Measurements from ENCODE around the gene CRELD1. TPM values are rescaled to one million over a fixed set of nuclear protein-coding genes. Genes with fewer than 3 reads are reported as not detected.
A peak's percentile ranks its signal among the peaks of the same experiment; 100 is the strongest.

Gene CRELD1
- polyA plus RNA-seq, 2 donors, result 12.1 to 24.2 TPM

DNA sequence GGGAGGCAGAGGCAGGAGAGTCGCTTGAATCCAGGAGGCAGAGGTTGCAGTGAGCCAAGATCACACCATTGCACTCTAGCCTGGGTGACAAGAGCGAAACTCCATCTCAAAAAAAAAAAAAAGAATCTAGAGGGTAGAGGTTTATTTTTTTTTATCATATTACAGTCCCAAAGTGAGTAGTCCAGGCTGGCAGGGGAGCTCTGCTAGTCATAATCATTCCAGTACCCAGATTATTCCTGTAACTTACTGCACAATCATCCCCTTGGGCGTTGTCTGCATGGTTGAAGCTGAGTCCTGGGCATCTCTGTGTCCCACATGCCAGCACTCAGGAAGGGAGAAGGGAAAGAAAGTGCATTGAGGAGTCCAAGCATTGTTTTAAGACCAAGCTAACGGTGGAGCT, 8.5 kb downstream of the CRELD1 start:
- Histone ChIP-seq H3K36me3 (ENCODE audit: control insufficient read depth in 2 of 2, insufficient read depth in 2 of 2, low read length in 1 of 2) (peaks cover 0 to 29% of the 10 kb centered on the region in 2 donors), H3K4me3 (ENCODE audit: low read depth in 1 of 2, low read length in 2 of 2) (no peak overlapping the region), H3K27me3 (ENCODE audit: control insufficient read depth in 1 of 2, insufficient read depth in 2 of 2, low read length in 2 of 2) (no peaks in the 10 kb centered on the region), H3K27ac (ENCODE audit: low read depth in 2 of 2, low read length in 1 of 2) (no peak overlapping the region), H3K4me1 (ENCODE audit: control insufficient read depth in 2 of 2, insufficient read depth in 2 of 2, low read length in 1 of 2) (peaks cover 0 to 8% of the 10 kb centered on the region in 2 donors), H3K9me3 (ENCODE audit: control insufficient read depth in 2 of 2, insufficient read depth in 1 of 2, low read depth in 1 of 2, low read length in 1 of 2) (no peaks in the 10 kb centered on the region)
- 82 to 86% methylated on average over 4 of the region's 4 CpGs for WGBS, 2 donors

DNA sequence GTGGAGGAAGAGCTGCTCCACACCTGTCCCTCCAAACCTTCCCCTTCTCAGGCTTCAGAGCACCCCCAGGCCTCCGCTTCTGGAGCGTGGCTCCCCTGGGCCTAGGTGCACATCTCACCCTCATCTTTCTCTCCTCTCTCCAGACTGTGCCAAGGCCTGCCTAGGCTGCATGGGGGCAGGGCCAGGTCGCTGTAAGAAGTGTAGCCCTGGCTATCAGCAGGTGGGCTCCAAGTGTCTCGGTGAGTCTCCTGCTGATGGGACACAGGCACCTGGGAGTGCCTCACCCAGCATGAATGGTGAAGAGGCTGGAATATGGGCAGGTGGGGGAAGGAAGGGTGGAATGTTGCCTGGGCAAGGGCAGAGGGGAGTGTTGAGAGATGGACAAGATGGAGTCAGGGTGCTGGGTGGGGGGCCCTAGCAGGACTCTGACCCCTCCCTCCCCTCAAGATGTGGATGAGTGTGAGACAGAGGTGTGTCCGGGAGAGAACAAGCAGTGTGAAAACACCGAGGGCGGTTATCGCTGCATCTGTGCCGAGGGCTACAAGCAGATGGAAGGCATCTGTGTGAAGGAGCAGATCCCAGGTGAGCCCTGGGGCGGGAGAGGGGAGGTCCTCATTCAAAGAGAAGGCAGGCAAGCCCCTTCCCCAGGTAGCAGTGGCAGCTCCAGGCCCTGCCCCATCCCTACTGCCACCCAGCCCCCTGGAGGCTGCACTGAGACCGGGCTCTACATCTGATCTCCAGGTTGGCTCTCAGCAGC, 9.5 kb downstream of the CRELD1 start:
- no peak overlapping the region for H3K27ac ChIP-seq (ENCODE audit: low read depth in 2 of 2, low read length in 1 of 2)
- 85 to 88% methylated on average over 10 to 11 of the region's 11 CpGs for WGBS, 2 donors
- peaks cover 0 to 21% of the 10 kb centered on the region in 2 donors for H3K36me3 ChIP-seq (ENCODE audit: control insufficient read depth in 2 of 2, insufficient read depth in 2 of 2, low read length in 1 of 2)
- H3K4me1 ChIP-seq (ENCODE audit: control insufficient read depth in 2 of 2, insufficient read depth in 2 of 2, low read length in 1 of 2), result peaks cover 0 to 10% of the 10 kb centered on the region in 2 donors
- H3K27me3 ChIP-seq (ENCODE audit: control insufficient read depth in 1 of 2, insufficient read depth in 2 of 2, low read length in 2 of 2), result no peaks in the 10 kb centered on the region
- no peaks in the 10 kb centered on the region for H3K9me3 ChIP-seq (ENCODE audit: control insufficient read depth in 2 of 2, insufficient read depth in 1 of 2, low read depth in 1 of 2, low read length in 1 of 2)
- H3K4me3 ChIP-seq (ENCODE audit: low read depth in 1 of 2, low read length in 2 of 2), result no peak overlapping the region

DNA sequence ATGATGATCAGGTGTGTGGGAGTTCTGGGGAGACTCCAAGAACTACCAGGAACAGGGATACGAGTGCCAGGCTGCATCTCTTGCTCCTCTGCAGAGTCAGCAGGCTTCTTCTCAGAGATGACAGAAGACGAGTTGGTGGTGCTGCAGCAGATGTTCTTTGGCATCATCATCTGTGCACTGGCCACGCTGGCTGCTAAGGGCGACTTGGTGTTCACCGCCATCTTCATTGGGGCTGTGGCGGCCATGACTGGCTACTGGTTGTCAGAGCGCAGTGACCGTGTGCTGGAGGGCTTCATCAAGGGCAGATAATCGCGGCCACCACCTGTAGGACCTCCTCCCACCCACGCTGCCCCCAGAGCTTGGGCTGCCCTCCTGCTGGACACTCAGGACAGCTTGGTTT, 10.6 kb downstream of the CRELD1 start:
- 88 to 89% methylated on average over 11 of the region's 11 CpGs for WGBS, 2 donors
- peaks cover 0 to 10% of the 10 kb centered on the region in 2 donors for H3K4me1 ChIP-seq (ENCODE audit: control insufficient read depth in 2 of 2, insufficient read depth in 2 of 2, low read length in 1 of 2)
- peaks cover 0 to 21% of the 10 kb centered on the region in 2 donors for H3K36me3 ChIP-seq (ENCODE audit: control insufficient read depth in 2 of 2, insufficient read depth in 2 of 2, low read length in 1 of 2)
- no peak overlapping the region for H3K4me3 ChIP-seq (ENCODE audit: low read depth in 1 of 2, low read length in 2 of 2)
- no peaks in the 10 kb centered on the region for H3K9me3 ChIP-seq (ENCODE audit: control insufficient read depth in 2 of 2, insufficient read depth in 1 of 2, low read depth in 1 of 2, low read length in 1 of 2)
- H3K27me3 ChIP-seq (ENCODE audit: control insufficient read depth in 1 of 2, insufficient read depth in 2 of 2, low read length in 2 of 2), result no peaks in the 10 kb centered on the region
- H3K27ac ChIP-seq (ENCODE audit: low read depth in 2 of 2, low read length in 1 of 2), result no peak overlapping the region

DNA sequence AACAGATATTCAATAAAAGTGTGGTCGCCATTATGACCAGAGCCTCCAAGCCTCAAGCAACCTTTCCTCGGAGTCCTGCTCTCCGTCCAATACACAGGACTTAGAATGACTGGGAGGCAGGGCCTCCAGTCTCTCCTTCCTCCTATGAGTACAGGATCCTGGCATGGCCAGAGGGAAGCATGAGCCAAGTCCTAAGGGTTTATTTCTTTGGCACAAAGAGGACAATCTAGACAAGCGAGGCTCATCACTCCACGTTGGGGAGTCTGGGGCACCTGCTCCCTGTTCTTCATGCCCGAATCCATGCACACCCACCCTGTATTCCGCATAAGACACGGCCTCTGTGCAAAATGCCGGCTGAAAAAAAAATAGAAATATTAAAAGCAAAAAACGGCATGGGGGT, 11.7 kb downstream of the CRELD1 start:
- Histone ChIP-seq H3K4me1 (ENCODE audit: control insufficient read depth in 2 of 2, insufficient read depth in 2 of 2, low read length in 1 of 2) (peaks cover 0 to 10% of the 10 kb centered on the region in 2 donors), H3K27me3 (ENCODE audit: control insufficient read depth in 1 of 2, insufficient read depth in 2 of 2, low read length in 2 of 2) (no peaks in the 10 kb centered on the region), H3K36me3 (ENCODE audit: control insufficient read depth in 2 of 2, insufficient read depth in 2 of 2, low read length in 1 of 2) (peaks cover 0 to 23% of the 10 kb centered on the region in 2 donors), H3K9me3 (ENCODE audit: control insufficient read depth in 2 of 2, insufficient read depth in 1 of 2, low read depth in 1 of 2, low read length in 1 of 2) (no peaks in the 10 kb centered on the region), H3K27ac (ENCODE audit: low read depth in 2 of 2, low read length in 1 of 2) (no peak overlapping the region), H3K4me3 (ENCODE audit: low read depth in 1 of 2, low read length in 2 of 2) (no peak overlapping the region)
- 74 to 75% methylated on average over 10 of the region's 10 CpGs for WGBS, 2 donors

GRCh38 chr3:9946112-9947024, 12.7 kb downstream of the CRELD1 start:
- H3K27ac ChIP-seq (ENCODE audit: low read depth in 2 of 2, low read length in 1 of 2), result peak overlapping the region; percentile 71 to 72
- H3K4me3 ChIP-seq (ENCODE audit: low read depth in 1 of 2, low read length in 2 of 2), result peak overlapping the region; percentile 52 to 57
- H3K9me3 ChIP-seq (ENCODE audit: control insufficient read depth in 2 of 2, insufficient read depth in 1 of 2, low read depth in 1 of 2, low read length in 1 of 2), result no peaks in the 10 kb centered on the region
- H3K27me3 ChIP-seq (ENCODE audit: control insufficient read depth in 1 of 2, insufficient read depth in 2 of 2, low read length in 2 of 2), result no peaks in the 10 kb centered on the region
- peaks cover 0 to 10% of the 10 kb centered on the region in 2 donors for H3K4me1 ChIP-seq (ENCODE audit: control insufficient read depth in 2 of 2, insufficient read depth in 2 of 2, low read length in 1 of 2)
- WGBS, 2 donors, result 9 to 10% methylated on average over 90 of the region's 90 CpGs
- H3K36me3 ChIP-seq (ENCODE audit: control insufficient read depth in 2 of 2, insufficient read depth in 2 of 2, low read length in 1 of 2), result peaks cover 0 to 17% of the 10 kb centered on the region in 2 donors

GRCh38 chr3:9947025-9947995, 13.7 kb downstream of the CRELD1 start:
- Histone ChIP-seq H3K9me3 (ENCODE audit: control insufficient read depth in 2 of 2, insufficient read depth in 1 of 2, low read depth in 1 of 2, low read length in 1 of 2) (no peaks in the 10 kb centered on the region), H3K27me3 (ENCODE audit: control insufficient read depth in 1 of 2, insufficient read depth in 2 of 2, low read length in 2 of 2) (no peaks in the 10 kb centered on the region), H3K4me3 (ENCODE audit: low read depth in 1 of 2, low read length in 2 of 2) (peak overlapping the region; percentile 52 to 57), H3K4me1 (ENCODE audit: control insufficient read depth in 2 of 2, insufficient read depth in 2 of 2, low read length in 1 of 2) (peaks cover 5 to 16% of the 10 kb centered on the region in 2 donors), H3K27ac (ENCODE audit: low read depth in 2 of 2, low read length in 1 of 2) (peak overlapping the region; percentile 71 to 72), H3K36me3 (ENCODE audit: control insufficient read depth in 2 of 2, insufficient read depth in 2 of 2, low read length in 1 of 2) (peaks cover 0 to 17% of the 10 kb centered on the region in 2 donors)
- WGBS, 2 donors, result 31 to 32% methylated on average over 76 to 86 of the region's 86 CpGs

DNA sequence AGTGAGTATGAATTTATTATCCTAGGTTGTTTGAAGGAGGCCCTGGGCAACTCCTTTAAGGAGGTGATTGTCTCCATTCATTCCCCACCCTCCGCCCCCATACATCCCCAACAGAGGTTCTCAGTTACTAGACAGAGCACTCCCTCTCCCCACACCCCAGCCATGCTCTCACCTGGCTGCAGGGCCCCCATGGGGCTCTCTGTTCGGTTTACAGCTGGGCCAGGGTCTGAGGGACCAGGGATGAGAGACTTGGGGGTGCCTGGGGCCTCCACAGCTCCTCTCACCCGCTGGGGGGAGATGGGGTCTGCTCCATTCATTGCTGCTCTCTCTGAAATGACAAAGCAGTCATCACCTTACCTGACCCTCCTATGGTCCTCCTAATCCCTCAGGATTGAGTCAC, 15.0 kb downstream of the CRELD1 start:
- Histone ChIP-seq H3K27ac (ENCODE audit: low read depth in 2 of 2, low read length in 1 of 2) (no peak overlapping the region), H3K9me3 (ENCODE audit: control insufficient read depth in 2 of 2, insufficient read depth in 1 of 2, low read depth in 1 of 2, low read length in 1 of 2) (no peaks in the 10 kb centered on the region), H3K27me3 (ENCODE audit: control insufficient read depth in 1 of 2, insufficient read depth in 2 of 2, low read length in 2 of 2) (no peaks in the 10 kb centered on the region), H3K4me1 (ENCODE audit: control insufficient read depth in 2 of 2, insufficient read depth in 2 of 2, low read length in 1 of 2) (peaks cover 5 to 17% of the 10 kb centered on the region in 2 donors), H3K4me3 (ENCODE audit: low read depth in 1 of 2, low read length in 2 of 2) (no peak overlapping the region), H3K36me3 (ENCODE audit: control insufficient read depth in 2 of 2, insufficient read depth in 2 of 2, low read length in 1 of 2) (peaks cover 0 to 11% of the 10 kb centered on the region in 2 donors)
- WGBS, 2 donors, result 81 to 88% methylated on average over 3 of the region's 3 CpGs

DNA sequence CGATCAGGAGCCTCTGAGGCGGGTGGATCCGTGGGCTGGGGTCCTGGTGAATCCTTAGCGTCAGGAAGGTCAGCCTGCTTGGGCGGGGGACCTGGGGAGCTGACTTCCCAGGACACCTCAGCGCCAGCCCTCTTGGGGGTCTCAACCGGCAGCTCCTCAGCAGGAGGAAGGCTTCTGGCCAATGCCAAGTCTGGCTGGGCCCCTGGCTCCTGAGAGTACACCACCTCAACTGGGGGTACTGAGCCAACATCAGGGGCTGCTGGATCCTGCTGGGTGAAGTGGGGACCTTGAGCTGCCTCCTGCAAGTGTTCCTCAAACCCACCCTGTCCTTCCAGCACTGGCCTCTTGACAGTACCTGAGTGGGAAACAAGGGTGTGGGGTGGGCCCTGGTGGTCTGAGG, 15.5 kb downstream of the CRELD1 start:
- no peak overlapping the region for H3K4me3 ChIP-seq (ENCODE audit: low read depth in 1 of 2, low read length in 2 of 2)
- 95 to 96% methylated on average over 7 of the region's 7 CpGs for WGBS, 2 donors
- peaks cover 5 to 17% of the 10 kb centered on the region in 2 donors for H3K4me1 ChIP-seq (ENCODE audit: control insufficient read depth in 2 of 2, insufficient read depth in 2 of 2, low read length in 1 of 2)

GRCh38 chr3:9949626-9950025, 16.0 kb downstream of the CRELD1 start:
- 82 to 83% methylated on average over 9 of the region's 9 CpGs for WGBS, 2 donors
- no peak overlapping the region for H3K4me3 ChIP-seq (ENCODE audit: low read depth in 1 of 2, low read length in 2 of 2)
- peaks cover 5 to 17% of the 10 kb centered on the region in 2 donors for H3K4me1 ChIP-seq (ENCODE audit: control insufficient read depth in 2 of 2, insufficient read depth in 2 of 2, low read length in 1 of 2)
- H3K27ac ChIP-seq (ENCODE audit: low read depth in 2 of 2, low read length in 1 of 2), result no peak overlapping the region
- H3K36me3 ChIP-seq (ENCODE audit: control insufficient read depth in 2 of 2, insufficient read depth in 2 of 2, low read length in 1 of 2), result peaks cover 0 to 2% of the 10 kb centered on the region in 2 donors
- H3K27me3 ChIP-seq (ENCODE audit: control insufficient read depth in 1 of 2, insufficient read depth in 2 of 2, low read length in 2 of 2), result no peaks in the 10 kb centered on the region
- no peaks in the 10 kb centered on the region for H3K9me3 ChIP-seq (ENCODE audit: control insufficient read depth in 2 of 2, insufficient read depth in 1 of 2, low read depth in 1 of 2, low read length in 1 of 2)

More for the DNA sequence above, 15.5 kb downstream of the CRELD1 start:
- Histone ChIP-seq H3K9me3 (ENCODE audit: control insufficient read depth in 2 of 2, insufficient read depth in 1 of 2, low read depth in 1 of 2, low read length in 1 of 2) (no peaks in the 10 kb centered on the region), H3K27ac (ENCODE audit: low read depth in 2 of 2, low read length in 1 of 2) (no peak overlapping the region), H3K27me3 (ENCODE audit: control insufficient read depth in 1 of 2, insufficient read depth in 2 of 2, low read length in 2 of 2) (no peaks in the 10 kb centered on the region), H3K36me3 (ENCODE audit: control insufficient read depth in 2 of 2, insufficient read depth in 2 of 2, low read length in 1 of 2) (peaks cover 0 to 5% of the 10 kb centered on the region in 2 donors)

Data from esophagus (tissue), 2 donors.